GM10847 (cell line): ENCODE measurements around the gene KAT7.

Experiments
- POLR2A ChIP-seq: IDR thresholded peaks from 2 replicates; pipeline ENCODE4 v1.6.1; 2011; ENCODE audit not compliant: insufficient read length; ENCODE audit errors: extremely low read depth

KAT7 gene

DNA sequence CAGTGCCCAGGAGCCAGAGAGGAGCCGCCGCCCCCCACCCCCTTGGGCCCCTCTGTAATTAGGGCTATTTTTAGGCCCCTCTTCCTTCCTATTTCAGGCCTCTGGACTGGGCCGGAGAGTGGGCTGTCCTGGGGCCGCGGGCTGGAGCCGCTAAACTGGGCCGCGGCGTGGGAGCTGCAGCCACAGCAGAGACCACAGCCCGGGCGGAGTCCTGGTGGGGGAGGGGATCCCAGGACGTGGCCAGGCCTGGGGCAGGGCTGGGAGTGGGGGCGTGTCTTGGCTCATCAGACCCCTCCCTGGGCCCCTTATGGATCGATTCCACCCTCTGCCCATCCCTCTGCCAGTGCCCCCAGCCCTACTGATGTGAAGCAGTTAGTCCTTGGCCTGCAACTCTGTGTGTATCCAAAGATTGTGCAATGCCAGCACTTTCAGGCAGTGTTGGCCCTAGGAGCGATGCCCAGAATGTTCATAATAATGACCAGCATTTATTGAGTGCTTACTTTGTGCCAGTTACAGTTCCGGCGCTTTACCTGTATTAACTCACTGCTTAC lies 74.4 kb downstream of the KAT7 start:
- TF ChIP-seq POLR2A, result no peak

DNA sequence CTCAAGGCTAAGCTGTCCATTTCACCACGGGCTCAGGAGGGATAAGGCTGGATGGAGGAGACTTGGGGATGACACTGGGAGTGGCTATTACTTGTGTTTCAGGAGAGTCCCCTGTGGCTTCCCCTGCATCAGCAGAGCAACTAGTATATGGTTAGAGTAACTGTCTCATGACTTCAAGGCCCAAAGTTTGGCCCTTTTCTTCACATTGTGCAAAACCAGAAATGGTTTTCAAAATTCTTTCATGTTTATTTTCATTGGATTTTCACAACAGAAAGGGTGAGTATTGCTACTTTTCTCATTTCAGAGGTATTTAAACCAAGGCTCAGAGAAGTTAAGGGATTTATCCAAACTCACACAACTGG lies 77.5 kb downstream of the KAT7 start:
- no peak for TF ChIP-seq POLR2A

DNA sequence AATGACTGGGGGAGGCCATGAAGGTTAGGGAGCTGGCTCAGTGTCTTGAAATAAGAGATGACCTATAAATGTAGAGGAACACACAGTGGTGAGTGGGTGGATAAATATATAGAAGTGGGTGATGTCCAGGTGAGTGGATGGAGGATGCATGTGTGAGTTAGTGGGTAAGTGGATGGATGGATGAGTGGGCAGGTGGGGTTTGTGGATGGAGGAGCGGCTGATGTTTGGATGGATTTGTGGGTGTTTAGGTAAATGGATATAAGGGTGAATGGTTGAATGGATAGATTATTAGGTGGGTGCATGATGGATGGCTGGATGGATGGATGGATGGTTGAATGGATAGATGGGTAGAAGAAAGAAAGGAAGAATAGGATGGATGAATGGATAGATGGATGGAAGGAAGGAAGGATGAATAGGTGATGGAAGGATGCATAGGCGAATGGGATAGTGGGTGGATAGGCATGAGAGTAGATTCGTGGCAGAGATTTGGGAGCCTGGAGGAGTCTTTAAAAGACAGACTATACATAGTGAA lies 78.5 kb downstream of the KAT7 start:
- no peak for TF ChIP-seq POLR2A

DNA sequence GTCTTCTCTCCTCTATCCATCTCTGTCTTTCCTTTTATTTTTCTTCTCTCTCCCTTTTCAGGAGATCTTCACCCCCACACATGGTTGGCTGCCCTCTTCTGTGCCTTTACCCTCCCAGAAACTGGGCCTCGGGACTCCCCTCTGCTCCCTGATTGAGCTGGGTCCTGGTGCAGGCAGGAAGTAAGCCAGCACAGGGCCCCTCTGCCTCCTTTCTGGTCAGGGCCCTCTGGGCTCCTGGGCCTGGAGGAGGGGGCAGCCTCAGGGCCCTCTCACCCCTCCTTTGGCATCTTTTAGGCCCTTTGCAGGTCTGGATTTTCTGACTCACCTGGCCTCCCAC lies 80.5 kb downstream of the KAT7 start:
- TF ChIP-seq POLR2A, result no peak

DNA sequence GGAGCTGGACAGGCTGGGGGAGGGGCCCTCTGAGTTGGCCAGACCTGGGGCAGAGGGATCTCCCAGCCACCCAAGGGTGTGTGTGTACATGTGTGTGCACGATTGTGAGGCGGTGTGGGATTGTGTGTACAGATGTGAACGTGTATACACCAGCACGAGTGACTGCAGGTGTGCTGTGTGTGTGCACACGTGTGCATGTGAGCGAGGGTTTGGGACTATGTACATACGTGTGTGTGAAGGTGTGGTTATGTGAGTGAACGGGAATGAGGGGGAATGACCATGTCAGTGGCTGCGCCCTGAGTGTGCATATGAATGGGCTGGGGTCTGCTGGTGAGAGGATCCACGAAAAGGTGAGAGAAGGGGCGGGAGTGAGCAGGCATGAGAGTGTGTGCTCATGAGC lies 81.8 kb downstream of the KAT7 start:
- no peak for TF ChIP-seq POLR2A

DNA sequence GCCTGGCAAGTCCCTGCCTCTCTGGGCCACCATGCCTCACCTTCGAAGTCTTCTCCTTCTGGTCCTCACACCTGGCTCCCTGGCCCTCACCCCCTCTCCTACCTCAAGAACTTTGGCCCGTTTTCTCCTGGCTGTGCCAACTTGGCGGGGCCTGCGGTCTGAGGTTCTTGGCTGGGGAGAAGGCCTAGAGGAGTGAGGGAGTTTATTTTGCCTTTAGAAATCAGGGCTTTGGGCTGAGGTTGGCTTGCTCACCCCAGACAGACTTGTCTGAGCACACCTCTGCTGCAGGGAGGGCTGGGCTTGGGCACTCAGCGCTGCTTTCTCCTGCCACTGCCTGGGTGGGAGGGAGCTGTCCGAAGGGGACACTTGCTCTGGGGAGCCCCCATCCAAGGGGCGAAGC lies 82.7 kb downstream of the KAT7 start:
- no peak for TF ChIP-seq POLR2A

DNA sequence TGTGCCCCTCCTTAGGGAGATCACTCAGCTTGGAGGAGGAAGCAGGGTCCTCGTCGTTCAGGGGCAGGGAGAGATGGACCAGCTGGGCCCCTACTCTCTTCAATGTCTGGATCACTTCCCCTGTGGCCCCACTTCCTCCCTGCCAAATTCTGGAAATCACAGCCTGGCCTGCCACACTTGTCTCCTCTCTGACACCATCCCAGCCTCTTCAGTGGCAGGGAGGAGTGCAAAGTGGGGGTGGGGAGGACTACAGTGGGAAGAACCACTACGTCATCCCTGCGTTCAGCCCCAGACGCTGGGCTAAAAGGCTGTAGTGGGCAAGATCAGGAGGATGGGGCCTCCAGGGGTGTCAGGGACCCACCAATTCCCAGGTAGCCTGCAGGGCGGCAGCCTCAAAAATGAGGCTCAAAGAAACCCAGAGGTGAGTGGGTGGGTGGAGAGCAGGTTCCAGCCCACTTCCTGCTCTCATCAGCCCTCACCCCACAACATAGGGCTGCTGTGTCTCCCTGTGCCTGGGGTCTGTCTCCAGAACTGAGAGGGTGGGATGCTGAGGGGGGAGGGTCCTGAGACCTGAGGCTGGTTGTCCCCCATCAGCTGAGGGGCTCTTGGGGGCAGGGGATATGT lies 84.4 kb downstream of the KAT7 start:
- TF ChIP-seq POLR2A, result no peak

DNA sequence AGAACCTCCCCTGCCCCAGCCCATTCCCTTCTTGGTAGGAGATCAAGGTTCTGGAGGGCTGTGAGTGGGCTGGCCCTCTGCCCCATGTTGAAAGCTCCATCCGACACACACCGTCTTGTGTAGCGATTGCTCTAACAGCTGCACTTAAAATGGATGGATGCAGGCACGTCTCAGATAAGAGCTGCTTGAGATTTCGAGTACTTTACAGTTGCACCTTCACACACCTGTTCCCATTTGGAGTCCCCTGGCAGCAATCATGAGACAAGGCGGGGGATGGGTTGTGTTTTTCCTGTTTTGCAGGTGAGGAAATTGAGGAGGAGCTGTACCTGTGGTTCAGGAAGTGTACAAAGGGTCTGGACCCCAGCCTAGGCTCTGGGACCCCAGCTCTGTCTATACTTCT lies 85.0 kb downstream of the KAT7 start:
- TF ChIP-seq POLR2A, result no peak

DNA sequence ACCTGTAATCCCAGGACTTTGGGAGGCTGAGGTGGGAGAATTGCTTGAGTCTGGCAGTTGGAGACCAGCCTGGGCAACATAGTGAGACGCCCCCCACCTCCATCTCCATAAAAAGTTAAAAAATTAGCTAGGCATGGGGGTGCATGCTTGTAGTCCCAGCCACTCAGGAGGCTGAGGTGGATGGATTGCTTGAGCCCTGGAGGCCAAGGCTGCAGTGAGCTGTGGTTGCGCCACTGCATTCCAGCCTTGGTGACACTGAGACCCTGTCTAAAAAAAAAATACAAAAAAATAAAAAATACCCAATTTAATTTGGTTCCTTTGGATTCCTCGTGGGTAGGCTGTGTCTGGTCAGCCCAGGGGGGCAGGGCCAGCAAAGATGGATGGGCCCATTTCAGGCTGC lies 85.4 kb downstream of the KAT7 start:
- no peak for TF ChIP-seq POLR2A

DNA sequence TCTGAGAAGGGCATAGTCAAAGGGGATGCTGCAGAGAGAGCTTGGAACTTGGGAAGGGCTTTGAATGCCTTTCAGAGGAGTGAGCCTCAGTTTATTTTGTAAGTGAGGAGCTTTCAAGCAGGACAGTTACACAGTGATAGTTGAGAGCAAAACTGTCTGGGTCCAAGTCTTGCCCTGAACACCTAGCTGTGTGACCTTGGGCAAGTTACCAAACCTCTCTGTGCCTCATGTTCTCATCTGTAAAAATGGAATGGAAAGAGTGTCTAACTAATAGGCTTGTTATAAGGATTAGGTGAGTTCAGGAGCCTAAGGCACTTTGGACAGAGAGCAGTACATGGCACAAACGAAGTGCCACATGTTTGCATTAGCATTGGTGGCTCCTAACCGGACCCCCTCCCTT lies 86.4 kb downstream of the KAT7 start:
- TF ChIP-seq POLR2A, result no peak

DNA sequence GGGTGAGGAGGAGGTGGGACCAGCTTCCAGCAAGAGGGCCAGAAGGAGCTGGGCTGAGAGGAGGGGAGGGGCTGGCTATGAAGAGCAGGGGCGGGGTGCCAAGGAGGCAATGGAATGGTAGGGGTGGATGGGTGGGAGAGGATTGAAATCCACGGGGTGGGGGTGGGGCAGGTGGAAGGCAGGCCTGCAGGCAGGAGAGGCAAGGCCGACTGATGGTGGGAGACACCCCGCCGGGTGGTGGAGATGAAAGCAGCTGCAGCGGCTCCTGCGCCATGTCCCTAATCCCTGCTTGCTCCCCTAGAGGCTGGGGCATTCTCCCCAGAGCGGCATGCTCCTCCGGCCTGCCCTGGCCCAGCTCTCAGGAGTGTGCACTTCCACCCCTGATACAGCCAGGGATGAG lies 87.2 kb downstream of the KAT7 start:
- TF ChIP-seq POLR2A, result no peak

DNA sequence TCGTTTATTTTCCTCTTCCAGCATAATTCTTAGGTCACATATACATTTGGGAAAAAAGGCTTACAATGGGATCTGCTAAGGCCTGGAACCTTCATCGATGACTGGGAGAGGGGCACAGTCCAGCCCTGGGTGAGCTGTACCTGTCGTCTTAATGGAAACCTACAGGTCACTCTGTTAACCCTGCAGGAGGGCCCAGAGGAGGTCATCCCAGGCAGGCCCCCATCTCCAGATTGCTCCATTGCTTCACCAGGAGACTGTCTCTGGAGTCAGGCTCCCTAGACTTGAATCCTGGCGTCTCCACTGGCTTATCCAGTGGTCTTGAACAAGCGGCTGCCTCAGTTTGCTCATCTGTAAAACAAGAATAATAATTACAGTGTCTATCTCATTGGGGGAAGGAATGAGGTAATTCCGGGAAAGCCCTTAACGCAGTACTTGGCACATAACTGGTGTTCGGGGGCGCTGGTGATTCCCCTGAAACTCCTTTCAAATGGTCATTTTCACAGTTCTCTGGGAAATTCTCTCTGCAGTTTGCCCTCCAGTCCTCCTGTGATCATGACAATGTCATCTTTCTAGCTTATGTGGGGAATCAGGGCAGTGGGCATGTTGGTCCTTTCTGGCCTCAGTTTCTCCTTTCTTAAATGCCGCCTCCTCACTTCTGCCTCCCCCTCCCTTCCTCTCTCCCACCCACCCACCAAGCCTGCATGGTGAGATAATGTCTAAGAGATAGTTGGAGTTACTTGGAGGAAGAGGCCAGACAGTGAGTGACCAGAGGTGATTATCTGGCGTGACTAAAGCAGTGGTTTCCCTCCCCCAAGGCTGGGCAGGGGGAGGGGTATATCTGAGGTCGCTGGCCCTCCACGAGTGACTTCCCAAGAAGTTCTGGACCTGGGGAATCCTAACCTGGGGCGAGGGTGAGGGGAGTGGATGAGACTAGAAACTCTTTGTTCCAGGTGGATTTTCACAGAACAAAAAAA lies 90.7 kb downstream of the KAT7 start:
- TF ChIP-seq POLR2A, result no peak

DNA sequence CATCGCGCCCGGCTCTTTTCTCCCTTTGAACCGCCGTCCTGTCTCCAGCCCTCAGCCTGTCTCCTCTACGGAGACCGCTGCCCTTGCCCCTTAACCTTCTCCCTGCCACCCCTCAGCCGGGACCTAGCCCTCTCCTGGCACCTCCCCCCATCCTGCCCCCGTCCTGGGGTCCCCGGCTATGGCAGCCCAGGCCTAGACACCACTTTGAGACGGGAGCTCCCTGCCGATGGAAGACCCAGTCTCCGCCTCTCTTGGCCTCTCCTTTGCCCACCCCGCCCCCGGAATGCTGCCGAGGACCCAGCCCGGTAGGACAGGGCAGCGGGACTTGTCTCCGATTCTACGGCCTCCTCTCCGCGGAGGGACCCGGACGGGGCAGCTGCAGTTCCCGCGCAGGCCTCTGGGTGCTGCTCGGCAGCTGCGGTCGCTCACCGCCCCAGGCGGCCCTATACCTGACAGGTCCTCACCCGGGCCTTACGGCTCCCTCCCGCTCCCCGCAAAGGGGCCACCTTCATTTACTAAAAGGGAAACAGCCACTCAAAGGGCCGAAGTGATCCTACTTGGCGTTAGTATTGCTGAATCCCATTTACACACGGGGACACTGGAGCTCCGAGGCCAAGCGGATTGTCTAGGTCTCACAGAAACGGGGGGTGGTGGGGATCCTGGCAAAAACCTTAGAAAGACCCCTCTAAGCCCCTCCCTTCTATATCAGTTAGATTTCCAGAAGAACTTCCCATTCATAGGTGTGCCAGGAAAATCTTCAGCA lies 92.0 kb downstream of the KAT7 start:
- TF ChIP-seq POLR2A, result no peak

DNA sequence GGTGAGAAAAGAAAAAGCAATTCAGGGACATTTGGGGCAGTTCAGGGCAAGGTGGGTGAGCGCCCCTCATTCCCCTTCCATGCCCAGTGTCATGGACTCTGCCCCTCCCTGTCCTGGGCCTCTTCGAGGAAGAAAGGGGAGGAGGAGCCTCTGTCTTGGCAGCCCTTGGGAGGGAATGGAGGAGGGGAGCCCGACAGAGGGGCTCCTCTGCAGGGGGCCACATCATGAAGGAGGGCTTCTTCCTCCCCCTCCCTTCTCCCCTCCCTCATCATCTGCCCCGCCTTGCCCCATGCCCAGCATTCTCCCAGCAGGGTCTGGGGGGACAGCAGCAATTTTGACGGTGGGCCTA lies 92.5 kb downstream of the KAT7 start:
- no peak for TF ChIP-seq POLR2A

DNA sequence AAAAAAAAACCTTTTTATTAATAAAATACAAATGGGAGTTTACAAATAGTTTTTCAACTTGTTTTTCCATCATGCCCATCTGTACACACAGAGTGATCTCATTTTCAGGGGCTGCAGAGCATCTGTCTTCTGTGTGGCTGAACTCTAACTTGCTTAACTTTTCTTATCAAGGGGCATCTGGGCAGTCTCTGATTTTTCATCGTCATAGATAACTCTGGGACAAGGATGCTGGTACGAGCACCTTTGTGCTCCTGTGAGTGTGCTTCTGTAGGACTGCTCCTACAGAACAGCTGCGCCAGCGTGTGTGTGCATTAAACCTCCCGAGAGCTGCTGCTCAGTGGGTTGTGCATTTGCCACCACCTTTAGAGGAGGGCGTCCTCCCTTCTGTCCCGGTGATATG lies 94.0 kb downstream of the KAT7 start:
- no peak for TF ChIP-seq POLR2A
